GM19238 (cell line): Measurements from ENCODE around the gene DFFB.
"Not testable (repeated sequence)": the region's sequence is repeated elsewhere in the genome, so short reads cannot be mapped to it uniquely, and the experiment has no call there.

ENCODE experiments used
- DNase-seq: peaks from one replicate; pipeline ENCODE4 v3.0.0; 2011; ENCODE audit warnings: low spot score; ENCODE audit not compliant: insufficient read length

The DFFB gene

DNA sequence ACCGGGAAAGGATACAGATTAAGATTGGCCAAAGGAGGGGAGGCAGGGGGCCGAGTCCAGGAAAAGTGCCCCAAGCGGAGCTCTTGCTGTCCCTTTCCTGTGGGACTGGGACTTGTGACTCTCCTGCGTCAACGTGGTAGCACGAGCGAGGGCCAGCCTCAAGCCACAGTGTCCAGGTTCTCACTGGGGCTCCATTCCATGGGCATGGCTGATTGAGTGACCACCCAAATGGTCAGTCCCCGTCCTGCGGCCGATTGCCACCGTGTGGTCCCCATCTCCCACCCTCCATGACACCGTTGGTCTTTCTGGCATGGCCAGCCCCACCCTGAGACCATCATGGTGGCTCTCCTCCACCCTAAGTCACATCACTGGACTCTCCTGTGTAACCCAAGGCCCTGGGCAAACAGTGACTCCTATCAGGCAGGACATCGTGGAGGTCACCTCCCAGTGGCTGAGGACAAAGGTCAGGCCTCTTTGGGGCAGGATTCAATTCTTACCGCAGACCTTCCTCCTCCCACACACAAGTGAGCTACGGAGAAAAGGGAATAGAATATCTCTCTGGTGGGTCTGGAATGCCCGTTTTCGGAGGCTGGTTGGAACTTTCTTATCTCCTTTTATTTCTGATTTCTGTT, 51.7 kb downstream of the DFFB start:
- no peak for DNase-seq

GRCh38 chr1:3909615-3910014, 52.3 kb downstream of the DFFB start:
- DNase-seq: no peak

DNA sequence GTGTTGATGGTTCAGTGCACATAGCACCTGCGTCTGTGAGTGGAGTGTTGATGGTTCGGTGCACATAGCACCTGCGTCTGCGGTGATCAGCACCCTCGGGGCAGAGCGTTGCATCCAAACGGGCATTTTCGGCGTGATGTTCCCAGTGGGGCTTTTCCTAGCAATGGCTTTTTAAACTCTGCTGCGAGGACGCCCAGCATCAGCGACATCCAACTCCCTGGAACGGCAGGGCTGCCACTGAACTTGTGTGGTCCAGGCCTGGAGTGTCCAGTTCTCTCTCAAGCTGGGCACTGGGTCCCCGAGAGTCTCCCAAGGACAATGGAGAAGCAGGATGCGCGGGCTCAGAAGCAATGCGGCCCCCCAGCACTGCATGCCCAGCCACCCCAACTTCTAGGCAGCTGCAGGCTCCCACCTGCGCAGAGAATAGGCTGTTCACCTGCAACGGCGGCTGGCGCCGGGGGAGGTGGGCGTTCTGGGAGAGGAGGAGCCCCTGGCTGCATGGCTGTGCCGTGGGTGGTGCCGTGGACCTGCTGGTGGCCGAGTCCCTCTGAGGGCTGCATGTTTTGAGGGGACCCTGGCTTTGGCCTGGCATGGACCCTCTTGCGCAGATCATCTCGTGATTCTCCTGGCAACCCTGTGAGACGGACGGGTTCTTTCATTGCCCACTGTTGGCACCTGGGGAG, 52.9 kb downstream of the DFFB start:
- no peak for DNase-seq

GRCh38 chr1:3910857-3911845, 53.9 kb downstream of the DFFB start:
- peak; percentile 79 for DNase-seq

DNA sequence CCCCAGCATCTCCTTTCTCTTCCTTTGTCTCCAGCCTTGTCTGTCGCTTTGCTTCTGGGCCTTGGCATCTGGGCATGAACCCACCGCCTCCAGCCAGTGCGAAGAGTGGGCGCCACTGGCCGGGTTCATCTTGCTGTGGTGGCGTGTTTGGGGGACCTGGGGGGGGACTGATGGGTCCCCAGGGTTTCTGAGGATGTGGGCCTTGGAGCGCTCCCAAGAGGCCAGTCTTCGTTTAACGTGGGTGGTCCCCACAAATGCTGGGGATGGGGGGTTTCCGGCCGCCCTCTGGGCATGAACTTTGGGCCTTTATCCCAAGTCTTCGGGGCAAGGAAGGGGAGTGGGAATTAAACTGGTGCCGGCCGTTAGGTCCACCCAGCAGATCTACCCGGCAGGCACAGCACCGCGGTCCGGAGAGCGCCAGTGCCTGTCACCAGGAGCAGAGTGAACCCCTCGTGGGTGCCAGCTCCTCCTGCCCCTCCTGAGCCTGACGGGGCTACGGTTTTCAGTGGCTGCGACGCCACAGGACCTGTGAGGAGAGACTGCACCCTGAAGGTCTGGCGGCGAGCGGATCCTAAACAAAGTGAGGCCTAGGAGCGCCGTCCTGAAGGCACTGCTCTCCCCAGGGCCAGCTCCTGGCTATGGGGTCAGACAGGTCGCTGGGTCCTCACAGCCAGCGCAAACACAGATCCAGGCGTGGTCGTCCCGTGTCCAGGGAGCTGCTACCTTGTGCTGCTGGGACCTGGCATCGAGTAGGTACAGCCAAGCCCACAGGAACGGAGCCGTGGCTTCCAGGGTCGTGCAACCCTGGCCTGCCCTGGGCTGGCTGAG, 54.9 kb downstream of the DFFB start:
- no peak for DNase-seq

DNA sequence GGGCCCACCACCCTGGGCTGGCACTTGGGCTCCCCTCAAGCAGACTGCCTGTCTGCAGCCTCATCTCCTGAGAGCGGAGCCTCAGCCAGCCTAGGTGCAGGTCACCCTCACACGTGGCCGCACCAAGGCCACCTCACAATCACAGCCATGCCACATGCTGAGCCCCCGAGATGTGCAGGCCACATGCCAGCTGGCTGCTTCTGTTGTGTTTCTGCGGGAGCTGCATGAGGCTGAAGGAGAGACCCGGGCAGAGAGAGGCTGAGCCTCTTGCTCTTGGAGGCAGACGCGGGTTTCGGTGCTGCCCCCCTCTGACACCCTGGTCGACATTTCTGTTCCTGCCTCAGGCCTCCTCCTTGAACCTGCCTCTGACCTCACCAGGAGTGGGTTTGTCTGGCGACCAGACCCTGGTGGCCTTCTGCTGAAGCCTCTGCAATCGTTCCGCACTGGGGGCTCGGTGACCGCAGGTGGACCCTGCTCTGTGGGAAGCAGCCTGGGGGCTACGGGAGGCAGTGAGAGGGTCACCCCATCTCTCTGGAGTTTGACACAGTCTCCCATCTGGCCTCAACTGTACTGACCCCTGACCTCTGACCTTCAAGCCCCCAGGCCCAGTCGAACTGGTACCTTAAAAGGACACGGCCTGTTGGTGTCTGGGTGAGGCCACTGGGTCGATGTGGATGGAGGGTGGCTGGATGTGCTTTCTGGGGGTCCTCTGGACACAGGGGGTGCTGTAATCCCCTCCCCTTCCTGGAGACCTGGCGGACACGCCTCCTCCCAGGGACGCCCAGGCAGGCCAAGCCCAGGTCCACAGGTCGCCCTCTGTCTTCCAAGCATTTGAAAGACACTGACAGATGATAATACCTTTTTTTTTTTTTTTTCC, 55.8 kb downstream of the DFFB start:
- no peak for DNase-seq

GRCh38 chr1:3914331-3914851, 57.1 kb downstream of the DFFB start:
- no peak for DNase-seq

- no peak for DNase-seq
These were observed 57.6 kb downstream of the DFFB start for GRCh38 chr1:3914911-3915310.

- DNase-seq: no peak
These were observed 58.4 kb downstream of the DFFB start for GRCh38 chr1:3915551-3916121.

DNA sequence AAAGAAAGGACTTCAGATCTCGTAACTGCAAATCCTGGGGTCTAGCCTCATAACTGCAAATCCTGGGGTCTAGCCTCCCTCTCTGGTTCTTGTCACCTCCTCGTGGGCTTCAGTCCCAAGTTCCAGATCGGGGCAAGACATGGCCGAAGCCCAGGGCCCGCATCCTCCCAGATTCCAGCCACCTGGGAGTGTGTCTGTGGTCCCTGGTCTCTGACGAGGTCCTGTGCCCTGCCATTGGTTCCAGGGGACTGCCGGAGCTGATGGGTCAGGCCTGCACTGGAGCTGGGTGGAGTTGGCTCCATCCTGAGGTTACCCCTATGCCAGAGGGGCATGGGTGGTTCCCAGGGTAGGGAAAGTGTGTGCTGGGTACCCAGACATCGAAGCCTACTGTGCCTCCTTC, 60.5 kb downstream of the DFFB start:
- DNase-seq: no peak

DNA sequence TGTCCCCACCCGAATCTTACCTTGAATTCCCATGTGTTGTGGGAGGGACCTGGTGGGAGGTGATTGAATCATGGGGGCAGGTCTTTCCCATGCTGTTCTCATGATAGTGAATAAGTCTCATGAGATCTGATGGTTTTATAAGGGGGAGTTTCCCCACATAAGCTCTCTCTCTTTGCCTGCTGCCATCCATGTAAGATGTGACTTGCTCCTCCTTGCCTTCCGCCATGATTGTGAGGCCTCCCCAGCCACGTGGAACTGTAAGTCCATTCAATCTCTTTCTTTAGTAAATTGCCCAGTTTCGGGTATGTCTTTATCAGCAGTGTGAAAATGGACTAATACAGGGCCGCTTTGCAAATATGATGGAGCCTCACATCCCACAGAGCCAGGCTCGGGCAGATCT, 61.1 kb downstream of the DFFB start:
- not testable (repeated sequence) for DNase-seq

- DNase-seq: no peak
These were observed 61.8 kb downstream of the DFFB start for GRCh38 chr1:3918966-3919611.

GRCh38 chr1:3919706-3920105, 62.4 kb downstream of the DFFB start:
- no peak for DNase-seq

DNA sequence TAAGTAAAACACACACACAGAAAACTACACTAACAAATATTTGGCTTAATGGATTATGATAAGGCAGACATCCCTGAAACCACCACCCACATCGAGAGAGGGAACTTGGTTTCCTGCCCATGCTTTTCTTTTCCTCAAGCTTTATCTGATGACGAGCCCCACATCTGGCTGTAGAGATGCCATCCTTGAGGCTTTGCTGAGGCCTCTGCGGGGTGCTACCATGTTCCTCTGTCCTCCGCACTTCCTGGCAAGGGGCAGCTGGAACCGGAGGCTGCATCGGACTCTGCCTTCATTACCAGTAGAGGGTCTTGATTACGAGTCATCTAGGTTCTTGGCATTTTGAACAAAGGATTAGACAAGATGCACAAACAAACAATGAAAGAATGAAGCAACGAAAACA, 64.5 kb downstream of the DFFB start:
- no peak for DNase-seq

GRCh38 chr1:3922201-3922725, 65.0 kb downstream of the DFFB start:
- no peak for DNase-seq

GRCh38 chr1:3922851-3923250, 65.6 kb downstream of the DFFB start:
- DNase-seq: no peak

DNA sequence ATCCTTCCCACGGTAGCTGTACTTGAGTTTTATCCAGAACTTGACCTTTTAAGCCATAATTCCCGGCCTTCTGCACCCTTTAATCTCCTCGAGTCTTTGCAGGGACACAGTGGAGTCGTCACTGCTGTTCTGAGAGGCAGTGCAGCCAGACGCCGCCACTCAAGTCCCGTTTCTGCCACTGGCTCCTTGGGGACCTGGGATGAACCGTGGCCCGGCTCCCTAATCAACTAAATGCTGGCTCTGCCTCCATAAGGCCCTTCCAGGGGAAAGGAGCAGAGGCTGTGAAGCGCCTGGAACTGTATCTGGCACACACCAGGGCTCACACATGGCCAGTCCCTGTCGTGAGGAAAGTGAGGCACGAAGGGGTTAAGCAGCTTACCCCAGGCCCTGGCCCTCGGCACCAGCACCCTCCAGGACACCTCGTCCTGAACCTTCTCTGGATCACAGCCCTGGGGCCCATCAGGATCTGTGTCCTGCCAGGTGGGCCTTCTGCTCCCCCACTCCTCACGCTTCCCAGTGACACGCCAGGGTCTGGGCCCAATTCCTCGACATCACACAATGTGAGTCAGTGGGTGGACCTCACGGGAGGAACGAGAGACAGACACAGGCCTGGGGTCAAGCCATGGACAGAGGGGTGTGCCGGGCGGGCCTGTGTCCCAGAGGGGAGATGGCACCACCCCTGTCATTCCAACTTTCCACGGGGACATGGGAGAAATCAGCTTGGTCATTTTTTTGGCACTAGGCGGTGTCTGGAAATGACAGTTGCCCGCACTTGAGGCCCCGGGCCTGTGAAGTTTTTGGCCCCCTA, 66.3 kb downstream of the DFFB start:
- DNase-seq: no peak

DNA sequence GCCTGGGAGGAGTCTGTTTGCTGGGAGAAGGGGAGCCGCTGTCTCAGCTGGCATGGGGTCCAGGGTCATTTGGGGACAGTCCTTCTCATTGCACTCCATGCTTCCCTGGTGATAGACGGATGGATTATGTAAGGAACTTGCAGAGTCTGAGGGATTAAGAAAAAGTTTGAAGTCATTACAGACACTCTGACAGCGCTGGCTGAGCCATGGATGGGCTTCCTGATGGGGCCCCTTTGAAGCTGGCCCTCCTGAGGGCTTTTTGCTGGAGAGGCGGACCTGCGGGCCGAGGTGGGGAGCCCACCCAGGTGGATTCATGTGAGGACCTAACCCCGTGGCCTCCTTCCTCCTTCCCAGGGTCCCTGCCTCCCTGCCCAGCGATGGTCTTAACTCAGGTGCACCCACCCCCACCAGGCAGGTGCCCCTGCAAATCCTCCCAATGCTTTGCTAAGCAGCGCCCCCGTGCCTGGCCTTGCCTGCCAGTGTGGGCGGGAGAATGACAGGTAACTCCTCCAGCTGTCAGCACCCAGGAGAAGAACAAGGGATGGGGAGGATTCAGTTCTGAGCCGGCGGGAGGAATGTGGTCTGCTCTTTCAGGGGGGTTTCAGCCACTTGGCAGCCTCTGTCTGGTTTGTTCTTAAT, 67.0 kb downstream of the DFFB start:
- DNase-seq: no peak
